ENCODE measurements around the gene PPM1E. TPM values are rescaled to one million over a fixed set of nuclear protein-coding genes. Genes with fewer than 3 reads are reported as not detected.

Gene PPM1E
- total and polyA plus RNA-seq, 2 of the 4 experiments (the other 2 are of a cell fraction): under 0.01 to 0.05 TPM

DNA sequence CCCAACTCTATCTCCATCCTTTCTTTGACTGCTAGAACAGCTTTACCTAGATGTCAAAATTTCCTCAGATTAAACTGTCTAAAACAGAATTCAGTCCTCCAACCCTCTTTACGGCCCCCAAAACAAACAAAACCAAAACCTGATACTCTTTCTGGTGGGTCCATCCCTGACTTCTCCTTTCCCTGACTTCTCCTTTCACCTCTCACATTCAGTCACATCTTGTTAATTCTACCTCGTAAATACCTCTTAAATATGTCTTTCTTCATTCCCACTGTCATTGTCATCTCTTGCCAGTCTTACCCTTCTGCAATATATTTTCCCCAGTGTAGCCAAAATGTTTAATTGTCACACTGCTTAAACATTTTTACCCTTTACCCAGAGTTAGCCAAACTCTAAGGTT, 4.6 kb downstream of the PPM1E start:
- WGBS, 2 experiments (ENCODE audit: extremely low coverage in 2 of 2, insufficient read length in 1 of 2): 60% methylated on average over 1 of the region's 2 CpGs; no CpG with 5 or more reads in 1 of the 2 experiments
- intact Hi-C loops (cut with micrococcal nuclease) (no loop called here), dilution Hi-C loops (cut with HindIII; ENCODE audit: low sequenced_read_pairs, unreplicated experiment) (no loop called here), in situ Hi-C loops (cut with MboI; ENCODE audit: low sequenced_read_pairs) (no loop called here)
- Histone ChIP-seq H2BK5ac (ENCODE audit: low read depth, low read length, poor library complexity, severe bottlenecking) (no peak overlapping the region), H2BK120ac (ENCODE audit: low read depth, low read length) (no peak overlapping the region), H3K36me3 (ENCODE audit: control insufficient read depth, insufficient read depth, low read length) (no peaks in the 10 kb centered on the region), H3K27me3 (ENCODE audit: control insufficient read depth, insufficient read depth, low read length) (peaks cover 34% of the 10 kb centered on the region), H3K79me1 (ENCODE audit: low read depth in 1 of 2, low read length in 2 of 2) (no peaks in the 10 kb centered on the region), H2AK9ac (replicated peaks; ENCODE audit: low read depth, low read length, poor library complexity) (no peak overlapping the region), H2AFZ (replicated peaks; ENCODE audit: low read length, poor library complexity) (no peak overlapping the region), H3K23ac (ENCODE audit: low read depth, low read length) (no peak overlapping the region), H3K18ac (ENCODE audit: low read depth, low read length) (no peak overlapping the region), H3K4me3 (ENCODE audit: insufficient read depth, low read depth, low read length) (no peak overlapping the region), H4K20me1 (ENCODE audit: insufficient read depth, low read length) (no peaks in the 10 kb centered on the region), H4K8ac (ENCODE audit: low read depth in 2 of 2, low read length in 2 of 2) (no peak overlapping the region), H3K9me3 (ENCODE audit: control insufficient read depth, insufficient read depth, low read length) (no peaks in the 10 kb centered on the region), H2BK15ac (ENCODE audit: low read depth, low read length) (no peak overlapping the region), H2BK20ac (ENCODE audit: low read depth, low read length) (no peak overlapping the region), H3K4me1 (ENCODE audit: control insufficient read depth, insufficient read depth, low read length) (no peaks in the 10 kb centered on the region), H3K14ac (replicated peaks; ENCODE audit: low read depth, low read length) (no peak overlapping the region), H3K9ac (ENCODE audit: low read depth, low read length) (no peak overlapping the region), H3K4ac (ENCODE audit: low read depth, low read length) (no peak overlapping the region), H3K9me1 (ENCODE audit: insufficient read depth, low read length) (no peaks in the 10 kb centered on the region), H3K56ac (ENCODE audit: extremely low read depth, insufficient read depth, low read length) (no peak overlapping the region), H4K5ac (ENCODE audit: low read depth, low read length) (no peak overlapping the region), H2AK5ac (ENCODE audit: low read depth, low read length) (no peak overlapping the region), H4K91ac (ENCODE audit: insufficient read depth, low read depth, low read length) (no peak overlapping the region), H3K27ac (ENCODE audit: insufficient read depth, low read length) (no peak overlapping the region), H3K4me2 (ENCODE audit: low read depth, low read length) (no peak overlapping the region)
- ATAC-seq (ENCODE audit: low read depth) (no peak), DNase-seq (no peak)
- BruUV-seq (replicated peaks): no TSS peak
- TF ChIP-seq FOS (IDR thresholded peaks at IDR 0.05; ENCODE audit: low read depth, low read length): no peak
- TF ChIP-seq POLR2A (IDR thresholded peaks at IDR 0.05; ENCODE audit: low read depth, low read length): no peak
- TF ChIP-seq RAD21 (IDR thresholded peaks at IDR 0.05; ENCODE audit: low read length): no peak
- no peak for TF ChIP-seq MAFK (IDR thresholded peaks at IDR 0.05; ENCODE audit: low read depth, low read length)
- no peak for TF ChIP-seq MAZ (IDR thresholded peaks at IDR 0.05; ENCODE audit: borderline replicate concordance, low read depth, low read length)
- TF ChIP-seq RCOR1 (IDR thresholded peaks at IDR 0.05; ENCODE audit: insufficient replicate concordance, low read length): no peak
- TF ChIP-seq SMC3 (IDR thresholded peaks at IDR 0.05; ENCODE audit: low read depth, low read length): no peak
- TF ChIP-seq CHD1 (IDR thresholded peaks at IDR 0.05; ENCODE audit: low read depth, low read length): no peak
- ChIA-PET CTCF (no interaction called here), POLR2A (ENCODE audit: unreplicated experiment) (no interaction called here)

Data from IMR-90 (cell line).